MV-4-11 (cell line): ENCODE data around the gene RAPGEF6.
"Not testable (repeated sequence)": the region's sequence is repeated elsewhere in the genome, so short reads cannot be mapped to it uniquely, and the experiment has no call there.

Experiments
- DNase-seq: peaks from one replicate; lab custom pipeline; 2025; lab: John Stamatoyannopoulos, UW

The RAPGEF6 gene

GRCh38 chr5:131634996-131635683 lies at the start of gene RAPGEF6:
Gene RAPGEF6 (minus strand): TSS chr5:131635229. CDS start chr5:131635030, 199 bp downstream.
- peak; percentile 100 for DNase-seq

GRCh38 chr5:131684595-131684994 lies 49.6 kb upstream of the RAPGEF6 start:
- no peak for DNase-seq

GRCh38 chr5:131684051-131684450 lies 49.0 kb upstream of the RAPGEF6 start:
- DNase-seq, result no peak

- no peak for DNase-seq
These were observed 47.8 kb upstream of the RAPGEF6 start for GRCh38 chr5:131682826-131683225.

DNA sequence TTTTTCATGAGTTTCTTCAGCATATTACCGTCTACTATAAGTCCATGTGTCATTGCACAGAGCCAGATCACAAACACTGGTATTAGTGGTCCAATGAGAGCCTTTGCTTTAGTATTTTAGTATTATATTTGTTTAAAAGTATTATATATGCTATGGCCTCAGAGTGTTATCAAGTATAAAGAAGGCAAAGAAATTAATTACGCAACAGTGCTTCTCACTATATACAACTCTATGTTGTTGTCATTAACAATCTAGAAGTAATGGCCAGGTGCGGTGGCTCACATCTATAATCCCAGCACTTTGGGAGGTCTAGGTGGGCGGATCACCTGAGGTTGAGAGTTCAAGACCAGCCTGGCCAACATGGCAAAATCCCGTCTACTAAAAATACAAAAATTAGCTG lies 47.1 kb upstream of the RAPGEF6 start:
- no peak for DNase-seq

- peak; percentile 48 for DNase-seq
These were observed 44.9 kb upstream of the RAPGEF6 start for GRCh38 chr5:131679911-131680310.

GRCh38 chr5:131678273-131678672 lies 43.2 kb upstream of the RAPGEF6 start:
- DNase-seq, result not testable (repeated sequence)

- no peak for DNase-seq
These were observed 42.1 kb upstream of the RAPGEF6 start for GRCh38 chr5:131677115-131677514.

- DNase-seq, result no peak
These were observed 37.7 kb upstream of the RAPGEF6 start for GRCh38 chr5:131672776-131673175.

- no peak for DNase-seq
These were observed 37.1 kb upstream of the RAPGEF6 start for GRCh38 chr5:131671994-131672655.

DNA sequence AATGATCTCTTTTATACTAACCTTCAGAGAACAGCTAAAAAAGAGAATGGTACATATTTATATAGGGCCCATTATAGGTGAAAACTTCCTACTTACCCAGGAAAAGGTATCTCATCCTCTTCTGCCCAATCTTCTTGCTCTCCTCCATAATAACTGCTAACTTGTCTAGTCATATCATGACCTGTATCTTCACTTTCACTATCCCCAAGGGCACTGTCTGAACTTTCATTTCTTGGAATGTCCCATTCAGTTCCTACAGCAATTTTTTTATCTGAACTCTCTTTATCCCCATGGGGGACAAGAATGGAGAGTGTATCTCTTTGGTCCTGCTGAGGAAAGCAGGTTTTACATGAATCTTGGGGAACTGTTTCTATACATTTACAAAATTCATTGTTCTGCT lies 36.4 kb upstream of the RAPGEF6 start:
- DNase-seq, result no peak

DNA sequence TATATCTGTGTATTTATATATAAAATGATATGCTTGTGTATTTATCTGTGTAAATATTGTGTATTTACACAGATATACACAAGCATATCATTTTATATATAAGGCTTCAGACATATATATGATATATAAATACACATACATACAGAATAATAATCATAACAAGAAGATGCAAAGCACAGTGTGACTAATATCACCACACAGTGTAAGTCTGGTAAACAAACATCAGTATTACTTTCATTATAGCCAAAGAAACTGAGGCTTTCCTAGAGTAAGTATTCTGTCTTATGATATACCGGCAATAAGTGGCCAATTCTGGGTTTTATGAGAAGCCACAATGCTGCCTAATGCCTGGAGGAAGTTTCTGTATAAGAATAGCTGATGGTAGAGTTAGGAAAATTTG lies 29.9 kb upstream of the RAPGEF6 start:
- DNase-seq, result no peak

DNA sequence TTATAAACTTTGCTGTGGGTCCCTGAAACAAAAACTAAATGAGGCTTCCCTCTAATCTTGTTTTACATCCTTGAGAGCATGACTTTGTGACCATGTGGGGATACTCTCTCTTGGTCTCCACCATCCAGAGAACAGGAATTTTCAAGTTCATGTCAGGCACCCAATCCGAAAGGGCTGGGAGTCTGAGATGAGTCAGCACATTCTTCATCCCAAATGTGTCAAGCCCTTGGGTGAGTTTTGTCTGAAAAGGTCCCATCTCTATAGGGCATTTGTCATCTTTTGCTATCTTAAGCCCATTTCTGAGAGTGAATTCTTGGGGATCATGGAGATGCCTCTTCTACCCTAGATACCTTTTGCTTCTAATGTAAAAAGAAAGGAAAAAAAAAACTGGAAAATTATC lies 26.9 kb upstream of the RAPGEF6 start:
- no peak for DNase-seq

DNA sequence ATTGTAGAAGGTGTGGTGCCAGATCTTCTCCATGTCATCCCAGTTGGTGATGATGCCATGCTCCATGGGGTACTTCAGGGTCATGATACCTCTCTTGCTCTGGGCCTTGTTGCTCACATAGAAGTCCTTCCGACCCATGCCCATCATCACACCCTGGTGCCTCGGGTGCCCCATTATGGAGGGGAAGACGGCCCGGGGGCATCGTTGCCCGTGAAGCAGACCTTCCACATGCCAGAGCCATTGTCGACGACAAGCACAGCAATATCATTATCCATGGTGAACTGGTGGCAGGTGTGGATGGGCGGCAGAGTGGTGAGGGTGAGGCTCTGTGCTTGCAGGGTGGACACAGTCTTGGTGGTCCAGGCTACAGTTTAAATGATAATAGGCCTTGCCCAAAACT lies 24.8 kb upstream of the RAPGEF6 start:
- no peak for DNase-seq

DNA sequence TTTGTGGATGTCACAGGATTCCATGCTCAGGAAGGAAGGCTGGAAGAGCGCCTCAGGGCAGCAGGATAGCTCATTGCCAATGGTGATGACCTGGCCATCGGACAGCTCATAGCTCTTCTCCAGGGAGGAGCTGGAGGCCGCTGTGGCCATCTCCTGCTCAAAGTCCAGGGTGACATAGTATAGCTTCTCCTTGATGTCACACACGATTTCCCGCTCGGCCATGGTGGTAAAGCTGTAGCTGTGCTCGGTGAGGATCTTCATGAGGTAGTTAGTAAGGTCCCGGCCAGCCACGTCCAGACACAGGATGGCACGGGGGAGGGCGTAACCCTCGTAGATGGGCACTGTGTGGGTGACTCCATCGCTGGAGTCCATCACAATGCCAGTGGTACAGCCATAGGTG lies 24.3 kb upstream of the RAPGEF6 start:
- DNase-seq, result no peak

DNA sequence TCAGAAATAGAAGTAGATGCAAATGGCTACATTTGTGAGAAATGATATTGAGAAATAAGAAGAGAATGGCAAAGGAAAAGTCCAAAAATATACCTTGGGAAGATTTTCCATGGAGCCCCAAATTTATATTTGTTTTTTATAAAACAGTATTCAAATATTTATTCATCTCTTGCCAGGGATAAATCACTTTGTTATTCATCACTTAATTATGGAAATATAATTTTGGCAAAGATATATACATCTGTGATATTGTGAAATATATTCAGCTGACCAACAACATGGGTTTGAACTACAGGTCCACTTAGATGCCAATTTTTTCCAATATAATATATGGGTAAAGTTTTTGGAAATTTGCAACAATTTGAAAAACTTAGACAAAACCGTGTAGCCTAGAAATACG lies 19.7 kb upstream of the RAPGEF6 start:
- no peak for DNase-seq

DNA sequence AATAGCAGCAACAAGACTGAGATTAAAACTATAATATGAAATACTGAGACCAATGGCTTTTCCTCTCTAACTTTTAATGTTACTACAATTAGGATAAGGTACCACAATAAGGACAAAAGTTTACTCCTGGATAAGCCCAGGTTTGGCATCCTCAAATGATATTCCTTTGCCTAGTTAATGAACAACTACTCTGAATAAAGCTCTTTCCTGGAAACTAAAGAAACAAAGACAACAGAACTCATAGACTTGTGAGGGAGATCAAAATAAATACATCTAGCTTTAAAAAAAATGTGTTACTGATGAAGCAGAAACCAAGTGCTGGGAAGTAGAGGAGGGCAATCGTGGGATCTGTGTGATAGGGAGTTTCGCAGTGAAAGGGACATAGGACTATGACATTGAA lies 19.3 kb upstream of the RAPGEF6 start:
- DNase-seq, result no peak

GRCh38 chr5:131649161-131649560 lies 14.1 kb upstream of the RAPGEF6 start:
- DNase-seq, result no peak

DNA sequence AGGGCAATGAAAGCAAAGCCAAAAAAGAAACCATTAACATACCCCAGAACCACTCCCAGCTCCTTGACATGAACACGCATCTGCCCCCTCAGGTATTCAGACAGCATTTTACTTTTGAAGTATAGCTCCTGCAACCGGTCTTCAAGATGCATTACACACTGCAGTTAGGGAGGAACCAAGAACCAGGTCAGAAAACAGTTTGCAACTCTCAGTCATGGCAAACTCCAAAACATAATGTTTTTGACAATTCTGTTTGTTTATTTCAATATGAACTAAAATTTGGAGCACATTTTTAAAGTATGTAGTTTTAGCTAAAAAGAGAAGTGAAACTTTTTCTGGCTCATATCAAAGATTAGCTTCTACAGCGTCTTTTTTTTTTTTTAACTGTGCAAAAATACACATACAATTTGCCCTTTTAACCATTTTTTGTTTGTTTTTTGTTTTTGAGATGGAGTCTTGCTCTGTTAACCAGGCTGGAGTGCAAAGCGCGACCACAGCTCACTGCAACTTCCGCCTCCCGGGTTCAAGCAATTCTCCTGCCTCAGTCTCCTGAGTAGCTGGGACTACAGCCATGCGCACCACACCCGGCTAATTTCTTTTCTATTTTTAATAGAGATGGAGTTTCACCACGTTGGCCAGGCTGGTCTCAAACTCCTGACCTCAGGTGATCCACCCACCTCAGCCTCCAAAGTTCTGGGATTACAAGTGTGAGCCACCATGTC lies 12.2 kb upstream of the RAPGEF6 start:
- peak; percentile 68 for DNase-seq

GRCh38 chr5:131644822-131645221 lies 9.8 kb upstream of the RAPGEF6 start:
- peak; percentile 22 for DNase-seq

DNA sequence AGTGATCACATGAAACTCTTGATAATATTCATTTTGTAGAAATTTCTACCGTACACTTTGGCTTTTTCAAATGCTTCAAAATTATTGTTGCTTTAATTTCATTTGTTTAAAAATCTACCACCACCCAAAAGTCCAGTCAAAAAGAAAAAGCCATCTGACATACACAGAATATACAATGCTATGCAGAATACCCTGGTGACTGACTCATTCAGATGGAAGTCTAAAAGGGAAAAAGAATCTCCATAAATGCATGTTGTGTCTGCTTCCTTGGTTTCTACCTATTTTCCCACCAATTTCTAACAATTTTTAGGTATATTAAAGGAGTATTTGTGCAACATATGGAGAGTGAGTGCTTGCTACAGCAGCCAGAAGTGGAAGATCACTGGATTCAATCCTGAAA lies 9.3 kb upstream of the RAPGEF6 start:
- no peak for DNase-seq

DNA sequence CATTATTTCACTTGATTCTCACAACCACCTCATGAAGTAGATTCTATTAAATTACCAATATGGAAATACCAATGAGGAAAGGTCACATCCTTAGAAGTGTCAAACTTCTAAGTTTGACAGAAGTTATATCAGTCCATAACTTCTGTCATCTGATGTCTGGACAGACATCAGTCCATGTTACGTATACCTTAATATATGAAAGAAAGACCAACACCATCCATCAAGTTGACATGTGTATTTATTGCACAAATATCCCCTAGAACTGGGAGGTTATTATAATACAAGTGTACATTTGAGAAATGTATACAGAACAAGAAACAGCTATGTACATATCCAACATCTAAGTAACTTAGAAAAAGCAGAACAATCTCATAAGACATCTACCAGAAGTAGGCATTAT lies 6.5 kb upstream of the RAPGEF6 start:
- no peak for DNase-seq
